Measurements from ENCODE around the gene E2F8. TPM values are rescaled to one million over a fixed set of nuclear protein-coding genes. Genes with fewer than 3 reads are reported as not detected.

The E2F8 gene
- total RNA-seq, 1 experiment from 2014 or later = 11.3 TPM

- H3K23me2 ChIP-seq (ENCODE audit: insufficient read length, low read depth, low read length, poor library complexity, severe bottlenecking) = no peaks in the 10 kb centered on the region
- no peak overlapping the region for H3K4me2 ChIP-seq (ENCODE audit: insufficient read depth, insufficient read length, low read length)
- H2AK5ac ChIP-seq (ENCODE audit: insufficient read length, low read length) = no peak overlapping the region
- no peak overlapping the region for H2BK20ac ChIP-seq (ENCODE audit: low read depth, low read length, poor library complexity, severe bottlenecking)
- no peak overlapping the region for H3K9ac ChIP-seq (ENCODE audit: extremely low read depth, insufficient read length, low read length)
- H4K8ac ChIP-seq (replicated peaks; ENCODE audit: insufficient read length, low read depth, low read length) = no peak overlapping the region
- no peak overlapping the region for H3K27ac ChIP-seq (ENCODE audit: insufficient read length, low read depth, low read length)
- no peak for DNase-seq
- Mint-ChIP-seq H3K27me3 (ENCODE audit: low read depth) (no peaks in the 10 kb centered on the region), H3K9me3 (no peaks in the 10 kb centered on the region), H3K27ac (no peak overlapping the region), H3K4me3 (no peak overlapping the region), H3K36me3 (ENCODE audit: insufficient read depth in 1 of 3, low read depth in 3 of 3) (no peaks in the 10 kb centered on the region), H3K4me1 (no peaks in the 10 kb centered on the region)
- no CpG with 5 or more reads among the region's 2 CpGs for WGBS (ENCODE audit: extremely low coverage, insufficient read length, low lambda C conversion rate)
- no peak overlapping the region for H2BK15ac ChIP-seq (ENCODE audit: low read depth, low read length)
- no peaks in the 10 kb centered on the region for H3K4me1 ChIP-seq (ENCODE audit: insufficient read depth, low read length)
- no peak overlapping the region for H2AFZ ChIP-seq (ENCODE audit: low read length)
- H3K18ac ChIP-seq (ENCODE audit: insufficient read length, low read depth, low read length) = no peak overlapping the region
- no peak overlapping the region for H4K91ac ChIP-seq (ENCODE audit: insufficient read length, low read depth, low read length)
- H2BK120ac ChIP-seq (ENCODE audit: low read depth, low read length, poor library complexity, severe bottlenecking) = no peak overlapping the region
- H3K79me1 ChIP-seq (ENCODE audit: insufficient read depth, low read depth, low read length, poor library complexity, severe bottlenecking) = no peaks in the 10 kb centered on the region
- H3K56ac ChIP-seq (ENCODE audit: insufficient read length, low read depth, low read length) = no peak overlapping the region
- no peak overlapping the region for H3K4ac ChIP-seq (ENCODE audit: low read depth, low read length)
- no peak overlapping the region for H3K14ac ChIP-seq (ENCODE audit: insufficient read depth, low read length)
- no peak overlapping the region for H4K5ac ChIP-seq (ENCODE audit: insufficient read length, low read depth, low read length)
- H3T11ph ChIP-seq (ENCODE audit: low read length) = no peak overlapping the region
- H3K9me3 ChIP-seq (ENCODE audit: control insufficient read depth, low read depth, low read length) = no peaks in the 10 kb centered on the region
- no peak overlapping the region for H3K23ac ChIP-seq (ENCODE audit: insufficient read length, low read depth, low read length)
- H2BK12ac ChIP-seq (ENCODE audit: insufficient read length, low read depth, low read length) = no peak overlapping the region
- no peak overlapping the region for H2BK5ac ChIP-seq (ENCODE audit: insufficient read length, low read length)
- TF ChIP-seq CTCF (conservative IDR thresholded peaks at IDR 0.05) = no peak
- no peaks in the 10 kb centered on the region for H3K79me2 ChIP-seq (ENCODE audit: insufficient read depth, low read length)
- no peaks in the 10 kb centered on the region for H3K27me3 ChIP-seq (ENCODE audit: insufficient read depth, low read length)
- no peaks in the 10 kb centered on the region for H4K20me1 ChIP-seq (ENCODE audit: control insufficient read depth, insufficient read depth, insufficient read length)
Measured at GRCh38 chr11:19193916-19194315, 46.8 kb downstream of the E2F8 start.
